ENCODE measurements around the gene VDR.
A peak's percentile ranks its signal among the peaks of the same experiment; 100 is the strongest.

VDR gene

GRCh38 chr12:47828008-47828975 is 76.5 kb downstream of the VDR start:
- H3K4me2 ChIP-seq = peak overlapping the region; percentile 70 to 93 (median 80); a peak in 21 of 22 replicates
- TF ChIP-seq Cebpa-rat (IDR thresholded peaks at IDR 0.05) = no peak
- no peaks in the 10 kb centered on the region for H4K20me1 ChIP-seq
- peaks cover 46 to 99% (median 70%) of the 10 kb centered on the region in 10 experiments for H3K4me1 ChIP-seq
- H3K27ac ChIP-seq = peak overlapping the region in 6 of 11 experiments; percentile 1 to 72 (median 64); a peak in 6 of 22 replicates
- no peaks in the 10 kb centered on the region for H3K36me3 ChIP-seq
- H3K9me3 ChIP-seq (replicated peaks in 1 of 11) = no peaks in the 10 kb centered on the region
- H3K4me3 ChIP-seq = no peak overlapping the region
- no peak overlapping the region; a peak in 1 of 22 replicates for H3K9ac ChIP-seq
- H3K27me3 ChIP-seq = no peaks in the 10 kb centered on the region

- no peak overlapping the region for H3K9ac ChIP-seq
- no peak overlapping the region for H3K27ac ChIP-seq
- no peak for TF ChIP-seq Cebpa-rat (IDR thresholded peaks at IDR 0.05)
Measured at GRCh38 chr12:47825173-47825639, 79.6 kb downstream of the VDR start.

GRCh38 chr12:47824635-47825034 is 80.2 kb downstream of the VDR start:
- Histone ChIP-seq H3K9ac (no peak overlapping the region), H3K4me1 (peaks cover 63 to 91% (median 76%) of the 10 kb centered on the region in 10 experiments), H3K36me3 (no peaks in the 10 kb centered on the region), H3K27me3 (no peaks in the 10 kb centered on the region), H3K4me3 (no peak overlapping the region), H3K9me3 (replicated peaks in 1 of 11) (no peaks in the 10 kb centered on the region), H3K4me2 (peak overlapping the region; percentile 48 to 99 (median 93); a peak in 20 of 22 replicates), H4K20me1 (no peaks in the 10 kb centered on the region), H3K27ac (peak overlapping the region in 4 of 11 experiments; percentile 1 to 17 (median 13); a peak in 1 of 22 replicates)
- no peak for TF ChIP-seq Cebpa-rat (IDR thresholded peaks at IDR 0.05)

More at GRCh38 chr12:47825173-47825639, 79.6 kb downstream of the VDR start:
- Histone ChIP-seq H3K27me3 (no peaks in the 10 kb centered on the region), H3K4me3 (no peak overlapping the region), H3K4me2 (peak overlapping the region in 7 of 11 experiments; percentile 25 to 99 (median 93); a peak in 11 of 22 replicates), H4K20me1 (no peaks in the 10 kb centered on the region), H3K36me3 (no peaks in the 10 kb centered on the region), H3K9me3 (replicated peaks in 1 of 11) (no peaks in the 10 kb centered on the region), H3K4me1 (peaks cover 64 to 97% (median 79%) of the 10 kb centered on the region in 10 experiments)

GRCh38 chr12:47824198-47824597 is 80.6 kb downstream of the VDR start:
- H3K27me3 ChIP-seq = no peaks in the 10 kb centered on the region
- no peak overlapping the region for H3K4me3 ChIP-seq
- H4K20me1 ChIP-seq = peaks cover 0 to under 1% (median 0%) of the 10 kb centered on the region in 11 experiments; a peak in 4 of 22 replicates
- no peak for TF ChIP-seq Cebpa-rat (IDR thresholded peaks at IDR 0.05)
- H3K27ac ChIP-seq = peak overlapping the region in 5 of 11 experiments; percentile 1 to 30 (median 14); a peak in 2 of 22 replicates
- peaks cover 59 to 87% (median 72%) of the 10 kb centered on the region in 10 experiments for H3K4me1 ChIP-seq
- H3K9ac ChIP-seq = no peak overlapping the region
- H3K4me2 ChIP-seq = peak overlapping the region; percentile 48 to 99 (median 93)
- H3K9me3 ChIP-seq (replicated peaks in 1 of 11) = no peaks in the 10 kb centered on the region
- no peaks in the 10 kb centered on the region for H3K36me3 ChIP-seq

- Histone ChIP-seq H3K9ac (no peak overlapping the region), H3K27me3 (no peaks in the 10 kb centered on the region), H4K20me1 (peaks cover 0 to 7% (median 5%) of the 10 kb centered on the region in 11 experiments; a peak in 9 of 22 replicates), H3K4me3 (no peak overlapping the region), H3K36me3 (0 out of 22 replicates have a peak, but pooled peaks cover 0 to under 1% (median 0%) of the 10 kb centered on the region in 11 experiments), H3K4me1 (peaks cover 54 to 81% (median 68%) of the 10 kb centered on the region in 10 experiments), H3K9me3 (replicated peaks in 1 of 11) (no peaks in the 10 kb centered on the region), H3K27ac (peak overlapping the region in 1 of 11 experiments; percentile 30; a peak in 1 of 22 replicates), H3K4me2 (peak overlapping the region; percentile 48 to 99 (median 93))
- TF ChIP-seq Cebpa-rat (IDR thresholded peaks at IDR 0.05) = no peak
Measured at GRCh38 chr12:47823422-47824086, 81.2 kb downstream of the VDR start.

GRCh38 chr12:47822863-47823262 is 81.9 kb downstream of the VDR start:
- peaks cover 54 to 81% (median 68%) of the 10 kb centered on the region in 10 experiments for H3K4me1 ChIP-seq
- peaks cover 0 to 8% (median 1%) of the 10 kb centered on the region in 11 experiments; a peak in 5 of 22 replicates for H3K36me3 ChIP-seq
- peak overlapping the region in 8 of 11 experiments; percentile 5 to 50 (median 28); a peak in 11 of 22 replicates for H3K27ac ChIP-seq
- TF ChIP-seq Cebpa-rat (IDR thresholded peaks at IDR 0.05) = no peak
- no peak overlapping the region for H3K4me3 ChIP-seq
- peaks cover 0 to 13% (median 12%) of the 10 kb centered on the region in 11 experiments; a peak in 13 of 22 replicates for H4K20me1 ChIP-seq
- no peaks in the 10 kb centered on the region for H3K9me3 ChIP-seq (replicated peaks in 1 of 11)
- no peaks in the 10 kb centered on the region for H3K27me3 ChIP-seq
- peak overlapping the region; percentile 72 to 99 (median 93) for H3K4me2 ChIP-seq
- H3K9ac ChIP-seq = peak overlapping the region in 1 of 11 experiments; percentile 26; a peak in 1 of 22 replicates

GRCh38 chr12:47822401-47822800 is 82.4 kb downstream of the VDR start:
- H3K9ac ChIP-seq = peak overlapping the region in 1 of 11 experiments; percentile 26; a peak in 1 of 22 replicates
- peaks cover 0 to 18% (median 16%) of the 10 kb centered on the region in 11 experiments; a peak in 15 of 22 replicates for H4K20me1 ChIP-seq
- H3K36me3 ChIP-seq = peaks cover 0 to 12% (median 3%) of the 10 kb centered on the region in 11 experiments; a peak in 6 of 22 replicates
- peak overlapping the region; percentile 72 to 99 (median 93) for H3K4me2 ChIP-seq
- no peak overlapping the region for H3K4me3 ChIP-seq
- no peak for TF ChIP-seq Cebpa-rat (IDR thresholded peaks at IDR 0.05)
- no peaks in the 10 kb centered on the region for H3K9me3 ChIP-seq (replicated peaks in 1 of 11)
- peaks cover 58 to 81% (median 70%) of the 10 kb centered on the region in 10 experiments for H3K4me1 ChIP-seq
- no peaks in the 10 kb centered on the region for H3K27me3 ChIP-seq
- H3K27ac ChIP-seq = peak overlapping the region in 8 of 11 experiments; percentile 5 to 50 (median 28); a peak in 11 of 22 replicates

GRCh38 chr12:47821346-47821706 is 83.5 kb downstream of the VDR start:
- Histone ChIP-seq H3K9ac (peak overlapping the region in 10 of 11 experiments; percentile 91 to 98 (median 96); a peak in 16 of 22 replicates), H3K4me1 (peaks cover 69 to 81% (median 75%) of the 10 kb centered on the region in 10 experiments), H3K4me3 (peak overlapping the region in 5 of 10 experiments; percentile 83 to 91 (median 89); a peak in 5 of 20 replicates), H3K27me3 (no peaks in the 10 kb centered on the region), H3K27ac (peak overlapping the region; percentile 91 to 98 (median 96); a peak in 21 of 22 replicates), H4K20me1 (peaks cover 0 to 28% (median 22%) of the 10 kb centered on the region in 11 experiments; a peak in 15 of 22 replicates), H3K4me2 (peak overlapping the region; percentile 79 to 99 (median 94)), H3K36me3 (peaks cover 0 to 13% (median 3%) of the 10 kb centered on the region in 11 experiments; a peak in 6 of 22 replicates), H3K9me3 (replicated peaks in 1 of 11) (no peaks in the 10 kb centered on the region)
- TF ChIP-seq Cebpa-rat (IDR thresholded peaks at IDR 0.05) = no peak
